Stomach (tissue), 4 donors: ENCODE measurements around the gene USP17L10.
"Not testable (repeated sequence)": the region's sequence is repeated elsewhere in the genome, so short reads cannot be mapped to it uniquely, and the experiment has no call there.

Experiments used
- POLR2A ChIP-seq, 4 donors: fragments of 450-650 bp; IDR thresholded peaks; one replicate each; pipeline ENCODE4 v1.6.1; 2016; ENCODE audit warnings: antibody characterized with exemption in 4 of 4, control low read depth in 2 of 4, mild to moderate bottlenecking in 1 of 4, moderate library complexity in 1 of 4
- TF ChIP-seq, protein P1 (sequence below), 7 experiments: fragments of 450-650 bp in 4 of 7; fragments of 200-600 bp in 3 of 7; sonication (generic) in 3 of 7; IDR thresholded peaks; one replicate each; pipeline ENCODE4 v1.5.1; 2016 to 2019; ENCODE audit warnings: antibody characterized with exemption in 7 of 7, control low read depth in 2 of 7, mild to moderate bottlenecking in 1 of 7

- TF ChIP-seq, protein P1, sequence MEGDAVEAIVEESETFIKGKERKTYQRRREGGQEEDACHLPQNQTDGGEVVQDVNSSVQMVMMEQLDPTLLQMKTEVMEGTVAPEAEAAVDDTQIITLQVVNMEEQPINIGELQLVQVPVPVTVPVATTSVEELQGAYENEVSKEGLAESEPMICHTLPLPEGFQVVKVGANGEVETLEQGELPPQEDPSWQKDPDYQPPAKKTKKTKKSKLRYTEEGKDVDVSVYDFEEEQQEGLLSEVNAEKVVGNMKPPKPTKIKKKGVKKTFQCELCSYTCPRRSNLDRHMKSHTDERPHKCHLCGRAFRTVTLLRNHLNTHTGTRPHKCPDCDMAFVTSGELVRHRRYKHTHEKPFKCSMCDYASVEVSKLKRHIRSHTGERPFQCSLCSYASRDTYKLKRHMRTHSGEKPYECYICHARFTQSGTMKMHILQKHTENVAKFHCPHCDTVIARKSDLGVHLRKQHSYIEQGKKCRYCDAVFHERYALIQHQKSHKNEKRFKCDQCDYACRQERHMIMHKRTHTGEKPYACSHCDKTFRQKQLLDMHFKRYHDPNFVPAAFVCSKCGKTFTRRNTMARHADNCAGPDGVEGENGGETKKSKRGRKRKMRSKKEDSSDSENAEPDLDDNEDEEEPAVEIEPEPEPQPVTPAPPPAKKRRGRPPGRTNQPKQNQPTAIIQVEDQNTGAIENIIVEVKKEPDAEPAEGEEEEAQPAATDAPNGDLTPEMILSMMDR (IDR thresholded peaks at IDR 0.05), result not testable (repeated sequence)
- not testable (repeated sequence) for TF ChIP-seq POLR2A (IDR thresholded peaks at IDR 0.05)
Observed at GRCh38 chr4:9214701-9215100, 4.2 kb downstream of the USP17L10 start.
